HuH-7.5 (cell line): ENCODE measurements around the gene LIM2.

Experiments
- DNase-seq: peaks from one replicate; pipeline ENCODE4 v3.0.0; 2011; ENCODE audit warnings: low spot score

The LIM2 gene

DNA sequence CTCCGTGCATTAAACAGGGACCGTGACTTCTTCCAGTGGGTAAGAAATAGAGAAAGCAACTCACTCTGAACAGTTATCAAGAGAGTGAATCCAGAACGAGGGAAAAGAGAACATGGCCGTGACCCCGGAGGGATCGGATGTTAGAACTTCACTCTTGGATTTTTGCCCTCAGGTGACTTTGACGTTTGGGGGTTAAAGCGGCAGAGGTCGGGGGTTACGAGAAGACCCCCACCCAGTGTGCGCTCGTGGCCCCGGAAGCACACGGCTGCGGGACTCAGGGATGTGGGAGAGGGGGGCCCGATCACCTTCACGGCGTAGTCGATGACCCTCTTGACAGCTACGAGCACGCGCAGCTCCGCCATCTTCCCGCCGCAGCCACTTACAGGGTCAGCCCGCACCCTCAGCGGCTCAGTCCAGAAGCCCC lies 21.8 kb downstream of the LIM2 start, which contains the start of gene ETFB:
TSS of gene ETFB (minus strand) at position 424 of the 424 bp plus-strand sequence. CDS start at position 362, 62 bp downstream.
- DNase-seq, result no peak

DNA sequence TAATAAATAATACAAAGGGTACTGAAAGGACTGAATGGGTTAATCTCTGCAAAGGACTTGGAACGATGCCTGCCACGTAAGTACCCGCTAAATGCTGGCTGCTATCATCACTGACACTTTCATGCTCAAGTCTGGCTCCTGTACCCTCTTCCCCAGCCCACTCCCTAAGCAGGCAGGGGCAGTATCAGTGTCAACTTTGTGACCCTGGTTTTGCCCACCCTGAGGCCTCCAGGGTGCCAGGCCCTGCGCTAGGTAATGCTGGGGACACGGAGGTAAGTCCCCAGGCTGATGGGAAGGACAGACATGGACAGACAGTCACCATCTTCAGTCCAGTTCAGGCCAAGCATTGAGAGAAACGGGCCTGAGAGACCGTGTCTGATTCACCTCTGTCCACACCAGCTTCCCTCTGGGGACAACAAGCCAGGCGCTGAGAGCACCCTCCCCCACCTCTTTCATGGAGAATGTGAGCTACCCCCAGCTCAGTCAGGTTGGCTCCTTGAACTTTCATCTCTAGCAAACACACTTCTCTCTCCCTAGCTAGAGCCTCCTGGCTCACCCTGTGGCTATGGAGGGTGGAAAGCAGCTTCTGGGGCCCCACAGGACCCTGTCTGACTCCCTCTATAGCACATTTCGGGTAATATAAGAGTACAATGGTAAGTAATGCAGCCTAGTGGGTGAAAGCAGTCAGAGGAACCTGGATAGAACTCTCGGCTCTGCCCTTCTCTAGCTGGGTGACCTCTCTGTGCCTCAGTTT lies 22.4 kb downstream of the LIM2 start:
- peak; percentile 30 for DNase-seq

DNA sequence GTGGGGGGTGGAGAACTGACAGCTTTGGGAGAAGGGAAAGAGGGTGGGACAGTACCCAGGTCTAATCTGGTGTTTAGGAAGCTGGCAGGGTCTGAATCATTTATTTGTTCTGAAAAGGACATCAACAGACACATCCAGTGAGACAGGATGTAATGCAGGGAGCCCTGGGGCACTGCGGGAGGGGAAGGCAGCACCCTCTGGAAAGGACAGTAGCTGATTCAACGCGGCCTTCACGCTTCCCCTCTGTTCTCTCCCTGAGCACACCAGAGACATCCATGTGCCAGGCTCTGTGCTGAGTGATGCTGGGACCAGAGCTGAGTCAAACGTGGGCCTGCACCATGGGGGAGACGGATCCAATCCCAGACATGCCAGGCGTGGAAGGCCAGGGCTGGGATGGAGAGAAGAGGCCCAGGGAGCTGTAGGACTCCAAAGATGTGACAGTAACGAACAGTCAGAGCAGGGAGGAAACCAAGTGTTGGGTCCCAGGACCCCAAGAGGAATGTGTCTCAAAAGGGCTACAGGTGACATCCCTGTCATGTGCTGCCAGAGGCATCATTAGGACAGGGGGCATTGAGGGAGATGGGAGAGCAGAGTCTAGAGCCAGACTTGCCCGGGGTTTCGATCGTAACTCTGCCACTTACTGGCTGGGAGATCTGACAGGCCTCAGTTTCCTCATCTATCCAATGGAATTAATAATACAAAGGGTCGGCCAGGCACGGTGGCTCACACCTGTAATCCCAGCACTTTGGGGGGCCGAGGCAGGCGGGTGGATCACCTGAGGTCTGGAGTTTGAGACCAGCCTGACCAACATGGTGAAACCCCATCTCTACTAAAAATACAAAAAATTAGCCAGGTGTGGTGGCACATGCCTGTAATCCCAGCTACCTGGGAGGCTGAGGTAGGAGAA lies 23.3 kb downstream of the LIM2 start:
- DNase-seq, result no peak

DNA sequence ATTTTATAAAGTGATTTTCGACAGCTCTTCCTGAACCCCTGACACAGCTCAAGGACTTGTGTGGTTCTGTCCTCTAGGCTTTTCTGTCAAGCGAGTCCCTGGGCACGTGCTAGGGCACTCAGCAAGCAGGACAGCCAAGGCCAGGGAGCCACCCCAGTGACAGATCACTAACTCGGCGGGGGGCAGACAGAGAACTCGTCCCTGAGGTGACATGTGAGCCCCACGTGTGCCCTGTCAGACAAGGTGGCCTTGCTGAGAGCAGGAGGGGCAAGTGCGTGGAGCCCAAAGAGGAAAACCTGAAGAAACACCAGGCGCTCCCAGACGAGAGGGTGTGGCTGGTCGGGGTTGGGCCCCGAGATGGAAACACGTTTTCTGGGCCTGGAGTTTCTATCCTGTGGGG lies 26.5 kb downstream of the LIM2 start:
- no peak for DNase-seq

DNA sequence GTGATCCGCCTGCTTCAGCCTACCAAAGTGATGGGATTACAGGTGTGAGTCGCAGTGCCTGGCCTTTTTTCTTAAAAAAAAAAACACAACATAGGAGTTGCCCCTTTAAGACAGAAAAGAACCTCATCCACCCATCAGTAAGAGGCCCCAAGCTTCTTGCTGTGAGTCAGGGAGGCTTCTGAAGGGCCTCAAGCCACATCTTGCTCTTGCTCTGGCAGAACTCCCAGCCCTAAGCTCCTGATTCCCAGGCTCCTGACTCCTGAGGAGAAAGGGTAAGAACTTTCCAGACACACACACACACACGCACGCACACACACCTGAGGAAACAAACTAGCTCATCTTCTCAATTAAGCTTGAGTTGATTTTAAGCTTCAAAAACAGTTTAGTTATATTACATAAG lies 28.5 kb downstream of the LIM2 start:
- DNase-seq, result no peak

DNA sequence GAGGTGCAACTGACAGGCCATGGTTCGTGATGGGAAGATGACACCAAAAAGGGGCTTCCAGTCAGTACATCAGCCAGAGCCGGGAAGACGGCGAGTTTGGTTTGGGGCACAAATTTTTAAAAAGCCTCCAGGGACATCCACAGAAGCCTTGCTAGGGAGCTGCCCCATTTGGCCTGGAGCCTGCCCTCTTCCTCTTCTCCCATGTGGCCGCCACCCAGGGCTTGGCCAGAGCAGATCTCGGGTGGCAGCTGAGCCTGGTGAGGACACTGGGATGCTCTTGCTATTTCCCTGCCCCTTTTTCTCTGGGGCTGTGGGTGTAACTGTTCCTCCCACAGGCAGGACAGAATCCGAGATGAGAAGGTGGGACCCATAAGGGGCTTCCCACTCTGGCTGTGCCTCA lies 29.8 kb downstream of the LIM2 start:
- DNase-seq, result no peak

DNA sequence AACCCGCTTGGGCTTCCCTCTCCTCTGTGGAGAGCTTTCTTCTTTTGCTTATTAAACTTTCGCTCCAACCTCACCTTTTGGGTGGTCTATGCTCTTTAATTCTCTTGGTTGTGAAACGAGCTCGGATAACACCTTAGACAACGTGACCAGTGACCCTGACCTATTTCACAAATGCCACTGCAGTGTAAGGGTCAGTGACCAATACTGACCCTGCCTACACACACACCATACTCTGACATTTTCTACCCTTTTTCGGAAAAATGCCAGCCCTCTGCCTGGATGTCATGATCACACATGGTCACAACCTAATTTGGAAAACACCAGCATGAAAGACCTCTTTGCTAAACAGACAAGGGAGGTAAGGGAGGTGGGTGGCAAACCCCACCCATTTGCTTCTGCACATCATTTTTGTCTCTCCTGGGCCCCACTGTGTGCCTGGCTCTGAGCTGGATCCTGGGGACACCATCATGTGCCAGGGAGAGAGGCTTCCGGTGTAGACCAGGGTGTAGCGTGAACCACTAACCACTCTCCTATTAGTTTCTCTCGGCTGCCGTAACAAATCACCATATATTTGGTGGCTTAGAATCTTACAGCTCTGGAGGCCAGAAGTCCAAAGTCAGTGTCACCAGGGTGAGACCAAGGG lies 31.5 kb downstream of the LIM2 start:
- DNase-seq, result no peak

DNA sequence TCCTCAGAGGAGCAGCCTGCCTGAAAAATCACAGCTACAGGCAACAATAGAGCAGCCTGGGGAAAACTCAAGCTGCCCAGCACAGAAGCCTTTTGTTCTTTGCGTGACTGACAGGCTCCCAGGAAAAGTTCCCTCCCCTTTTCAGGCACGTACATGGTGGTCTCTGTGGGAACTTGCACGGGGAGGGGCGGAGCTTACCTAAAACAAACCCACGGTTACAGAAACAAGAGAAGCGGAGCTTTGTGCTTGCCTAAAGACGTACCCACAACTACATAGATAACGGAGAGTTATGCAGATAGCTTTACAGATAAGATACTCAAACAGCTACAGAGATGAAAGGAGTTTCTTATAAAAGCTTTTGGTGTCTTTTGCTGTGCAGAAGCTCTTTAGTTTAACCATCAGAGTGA lies 33.0 kb downstream of the LIM2 start:
- DNase-seq, result no peak

DNA sequence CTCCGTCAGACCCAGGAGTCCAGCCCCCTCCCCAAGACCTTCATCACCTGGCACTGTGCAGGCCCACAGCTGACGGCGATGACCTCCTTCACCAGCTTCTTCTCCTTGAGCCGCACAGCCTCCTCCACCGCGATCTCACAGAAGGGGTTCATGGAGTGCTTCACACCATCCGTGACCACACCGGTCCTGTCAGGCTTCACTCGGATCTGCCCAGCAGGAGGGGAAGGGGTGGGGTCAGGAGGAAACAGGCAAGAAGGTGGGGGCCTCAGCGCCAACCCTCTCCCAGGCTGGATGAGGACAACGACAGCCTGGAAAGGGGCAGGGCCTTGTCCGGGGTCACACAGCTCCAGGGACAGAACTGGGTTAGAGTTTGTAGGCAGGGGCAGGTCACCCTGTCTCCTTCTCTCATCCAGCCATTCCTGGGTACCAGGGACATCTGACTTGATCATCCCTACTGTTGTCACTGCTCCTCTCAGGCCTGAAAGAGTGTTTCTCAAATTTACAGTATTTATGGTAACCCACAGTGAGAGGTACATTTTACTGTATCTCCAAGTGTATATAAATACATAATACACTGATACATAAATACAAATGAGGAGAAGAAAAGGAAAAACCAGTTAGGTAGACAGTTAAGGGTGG lies 33.6 kb downstream of the LIM2 start:
- no peak for DNase-seq

DNA sequence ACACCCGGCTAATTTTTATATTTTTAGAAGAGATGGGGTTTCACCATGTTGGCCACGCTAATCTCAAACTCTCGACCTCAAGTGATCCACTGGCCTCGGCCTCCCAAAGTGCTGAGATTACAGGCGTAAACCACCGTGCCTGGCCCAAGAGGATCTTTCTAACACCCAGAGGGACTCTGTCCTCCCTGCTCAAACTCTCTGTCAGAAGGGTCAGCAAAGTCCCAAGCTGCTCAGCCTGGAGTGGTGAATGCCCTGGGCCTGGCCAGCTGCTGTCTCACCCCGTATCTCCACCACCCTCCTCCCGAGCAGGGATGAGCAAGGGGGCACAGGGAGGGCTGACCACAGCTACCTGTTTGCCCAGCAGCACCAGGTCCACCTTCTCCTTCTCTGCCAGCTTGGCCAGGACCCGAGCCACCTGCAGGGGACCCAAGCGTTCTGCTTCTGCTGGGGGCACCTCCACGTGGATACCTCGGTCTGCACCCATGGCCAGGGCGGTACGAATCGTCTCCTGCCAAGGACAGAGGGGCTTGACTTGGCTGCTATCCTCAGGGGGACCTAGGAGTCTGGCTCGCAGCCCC lies 34.9 kb downstream of the LIM2 start:
- no peak for DNase-seq

DNA sequence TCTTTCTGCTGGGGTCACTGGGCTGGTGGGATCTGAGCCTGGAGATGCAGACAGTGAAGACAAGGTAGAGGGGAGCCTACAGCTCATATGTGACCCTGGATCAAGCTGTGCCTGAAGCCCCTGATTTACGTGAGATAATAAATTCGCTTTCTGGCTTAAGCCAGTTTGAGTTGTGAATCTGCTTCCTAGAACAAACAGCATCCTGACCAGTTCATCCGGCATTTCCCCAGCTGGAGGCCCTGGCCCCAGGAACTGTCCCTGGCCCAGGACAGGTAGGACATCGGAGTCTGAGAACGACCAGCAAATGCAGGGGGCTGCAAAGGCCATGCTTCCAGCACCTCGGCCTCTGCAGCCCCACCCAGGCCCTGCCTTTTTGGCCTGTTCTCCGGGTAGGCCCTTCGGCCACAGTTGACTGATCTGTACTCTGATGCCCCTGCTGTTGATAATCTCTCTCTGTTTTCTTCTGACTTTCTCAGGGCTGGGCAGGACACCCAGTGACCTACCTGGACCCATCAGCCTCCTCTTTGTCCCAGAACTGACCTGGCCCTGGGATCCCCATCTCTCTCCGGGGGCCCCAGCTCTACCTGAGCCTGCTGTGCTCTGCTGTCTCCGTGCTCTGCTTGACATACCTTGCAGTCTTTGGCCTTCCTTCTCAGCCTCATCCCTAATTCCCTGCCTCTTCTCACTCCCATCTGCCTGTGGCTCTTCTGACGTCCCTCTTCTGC lies 36.3 kb downstream of the LIM2 start:
- no peak for DNase-seq

DNA sequence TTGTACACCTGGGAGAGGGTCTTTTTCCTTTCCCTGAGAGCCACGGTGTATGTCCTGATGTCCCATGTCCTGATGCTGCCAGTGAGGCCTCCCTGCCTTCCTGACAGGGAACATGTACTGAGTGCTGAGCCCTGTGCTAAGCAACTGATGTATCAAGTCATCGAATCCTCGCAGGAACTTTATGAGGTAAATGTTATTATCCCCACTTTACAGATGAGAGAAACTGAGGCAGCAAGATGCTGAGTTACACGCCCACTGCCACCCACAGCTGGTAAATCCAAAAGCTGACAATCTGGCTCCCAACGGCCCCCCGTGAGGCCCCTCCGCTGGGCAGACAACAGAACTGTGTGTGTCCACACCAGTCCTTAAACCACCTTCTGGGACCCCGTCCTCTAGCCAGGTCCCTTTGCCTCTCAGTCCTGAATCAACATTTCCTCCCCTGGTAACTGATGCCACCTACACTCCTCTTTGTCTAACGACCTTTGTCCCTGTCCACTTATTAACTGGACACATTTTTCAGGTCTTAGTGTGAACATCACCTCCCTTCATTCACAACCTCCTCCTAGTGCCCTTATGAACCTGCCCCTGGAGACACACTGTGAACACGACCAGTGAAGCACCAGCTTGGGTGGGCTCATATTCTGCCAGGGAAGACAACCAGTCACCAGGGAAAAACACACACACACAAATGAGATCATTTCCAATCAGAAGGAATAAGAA lies 40.4 kb downstream of the LIM2 start:
- DNase-seq, result no peak

DNA sequence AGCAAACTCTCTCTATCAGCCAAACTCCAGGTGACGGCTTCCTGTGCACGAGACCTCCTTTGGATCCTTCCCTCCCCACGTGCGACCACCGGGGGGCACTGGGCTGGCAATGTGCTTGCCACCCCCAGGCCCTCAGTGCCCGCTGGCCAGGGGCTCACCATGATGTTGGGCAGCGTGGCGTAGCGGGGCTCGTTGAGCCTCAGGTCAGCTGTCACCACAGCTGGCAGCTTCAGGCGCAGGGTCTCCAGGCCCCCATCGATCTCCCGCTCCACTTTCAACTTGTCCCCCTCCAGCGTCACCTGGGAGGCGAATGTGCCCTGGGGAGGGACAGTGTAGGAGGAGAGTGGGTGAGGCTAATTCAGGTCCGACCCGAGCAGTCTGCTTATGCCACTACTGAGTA lies 41.0 kb downstream of the LIM2 start:
- DNase-seq, result no peak

DNA sequence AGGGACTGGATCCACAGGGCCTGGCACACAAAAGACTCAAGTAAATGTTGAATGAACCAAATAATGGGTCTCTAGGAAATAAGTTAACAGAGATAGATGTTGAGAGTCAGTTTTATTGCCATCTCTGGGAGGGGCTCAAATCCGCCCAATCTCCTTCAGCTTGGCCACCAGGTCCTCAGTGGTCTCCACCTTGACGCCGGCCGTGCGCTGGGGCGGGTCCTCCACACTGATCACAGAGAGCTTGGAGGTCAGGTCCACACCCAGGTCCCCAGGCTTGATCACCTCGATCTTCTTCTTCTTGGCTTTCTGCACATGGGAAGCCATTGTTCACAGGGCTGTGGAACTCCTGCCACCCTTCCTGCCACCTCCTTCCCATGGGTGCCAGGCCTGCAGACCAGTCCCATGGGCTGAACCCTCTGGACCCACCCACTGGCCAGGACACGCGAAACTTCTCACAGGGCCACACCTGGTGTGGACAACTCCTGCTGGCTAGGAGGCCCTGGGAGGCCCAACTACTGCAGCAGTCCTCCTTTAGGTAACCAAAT lies 42.6 kb downstream of the LIM2 start:
- DNase-seq, result no peak

DNA sequence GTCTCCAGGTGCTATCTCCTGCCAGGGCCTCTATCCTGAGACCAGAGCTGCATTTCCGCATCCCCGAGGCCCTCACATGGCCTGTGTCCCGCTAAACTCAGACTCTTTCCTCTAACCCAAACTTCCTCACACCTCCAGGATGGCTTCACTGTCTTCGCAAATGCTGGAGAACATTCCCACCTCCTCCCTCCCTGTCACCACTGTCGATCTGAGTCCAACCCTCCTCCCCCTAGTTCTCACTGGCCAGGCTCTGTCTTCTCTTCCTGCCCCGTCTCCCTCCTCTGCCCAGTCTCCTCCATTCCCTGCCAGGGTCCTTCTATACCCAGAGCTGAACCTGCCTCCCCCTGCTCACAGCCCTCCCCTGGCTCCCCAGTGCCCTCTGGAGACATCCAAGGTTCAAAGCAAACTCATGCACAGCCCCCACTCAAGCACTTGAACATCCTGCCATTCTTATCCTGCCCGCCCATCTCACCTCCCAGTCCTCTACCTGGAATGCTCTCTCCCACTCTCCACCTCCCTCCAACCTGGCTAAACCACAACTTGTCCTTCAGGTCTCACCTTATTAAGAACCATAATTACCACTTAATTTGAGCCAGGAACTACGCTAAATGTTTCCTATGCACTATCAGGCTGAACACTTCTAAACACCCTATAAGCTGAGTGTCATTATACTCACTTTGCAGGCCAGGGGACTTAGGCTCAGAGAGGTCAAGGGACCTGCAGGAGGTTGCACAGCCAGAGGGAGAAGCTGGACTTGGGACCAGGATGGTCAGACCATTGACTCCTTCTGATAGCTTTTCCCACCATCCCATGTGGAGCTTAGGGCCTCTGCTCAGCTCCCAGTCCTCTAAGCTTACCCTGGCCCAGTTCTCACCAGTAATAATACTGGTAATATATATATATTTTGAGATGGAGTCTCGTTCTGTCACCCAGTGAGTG lies 44.9 kb downstream of the LIM2 start:
- no peak for DNase-seq

DNA sequence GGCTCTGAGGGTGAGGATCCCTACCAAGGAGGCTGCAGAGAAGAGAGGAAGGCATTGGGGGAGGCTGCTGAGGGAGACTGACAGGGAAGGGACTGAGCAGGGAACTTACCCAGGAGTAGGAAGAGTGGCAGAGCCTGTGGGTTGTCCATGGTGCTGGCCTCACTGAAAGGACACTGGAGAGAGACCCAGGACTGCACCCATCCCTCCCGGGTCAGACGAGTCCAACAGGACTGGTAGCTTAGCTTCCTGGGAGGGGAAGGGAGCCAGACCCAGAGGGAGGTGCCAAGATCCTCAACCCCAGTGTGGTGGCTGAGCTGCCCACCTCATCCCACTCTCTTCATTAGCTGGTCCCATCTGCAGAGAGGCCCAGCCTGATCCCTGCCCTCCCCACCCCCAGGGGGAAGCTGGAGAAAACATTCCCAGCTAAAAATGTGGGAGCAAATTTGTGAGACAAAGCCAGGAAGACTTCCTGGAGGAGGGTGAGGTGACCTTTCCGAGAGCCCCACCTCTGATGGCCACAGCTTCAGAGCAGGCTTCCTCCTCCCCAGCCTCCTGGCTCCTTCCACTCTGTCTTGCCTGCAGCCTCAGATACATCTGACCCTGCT lies 45.7 kb downstream of the LIM2 start, which contains the start of gene VSIG10L:
TSS of gene VSIG10L (minus strand) at position 164 of the 605 bp plus-strand sequence. CDS start at position 149, 15 bp downstream.
- no peak for DNase-seq

DNA sequence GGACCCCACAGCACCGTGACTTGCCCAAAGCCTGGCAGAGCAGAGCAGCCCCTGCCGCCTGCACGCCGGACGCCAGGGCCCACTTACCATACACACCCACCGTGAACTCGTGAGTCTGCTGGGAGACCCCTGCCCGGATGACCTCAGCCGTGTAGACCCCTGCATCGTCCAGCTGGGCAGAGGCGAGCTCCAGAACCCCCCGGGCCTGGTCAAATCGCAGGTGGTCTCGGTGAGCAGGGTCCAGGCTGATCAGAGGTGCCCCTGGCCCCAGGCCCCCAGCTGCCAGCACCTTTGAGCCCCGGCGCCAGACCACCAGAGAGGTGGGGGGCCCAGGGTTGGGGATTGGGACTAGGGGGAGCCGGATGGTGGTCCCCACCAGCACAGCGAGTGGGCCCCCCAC lies 46.7 kb downstream of the LIM2 start:
- DNase-seq, result no peak
